Effector memory CD4-positive, alpha-beta T cell (primary cell): ENCODE results near the gene ATXN10.

ENCODE experiments used
- DNase-seq, 3 donors: peaks; one replicate each; pipeline ENCODE4 v3.0.0-alpha.2; 2020
- H3K27ac ChIP-seq: 2 replicates; pipeline ENCODE4 v1.7.0; 2013; ENCODE audit warnings: mild to moderate bottlenecking, low read length, moderate library complexity; ENCODE audit not compliant: insufficient read depth, poor library complexity, severe bottlenecking
- H3K27me3 ChIP-seq: replicated peaks from 2 replicates; pipeline ENCODE4 v1.7.0; 2013; ENCODE audit warnings: mild to moderate bottlenecking, low read length; ENCODE audit not compliant: insufficient read depth, control insufficient read depth, poor library complexity, severe bottlenecking
- H3K36me3 ChIP-seq: 2 replicates; pipeline ENCODE4 v1.7.0; 2013; ENCODE audit warnings: mild to moderate bottlenecking, low read length, moderate library complexity; ENCODE audit not compliant: control insufficient read depth, insufficient read depth
- H3K4me1 ChIP-seq: 2 replicates; pipeline ENCODE4 v1.7.0; 2013; ENCODE audit warnings: low read length, mild to moderate bottlenecking; ENCODE audit not compliant: control insufficient read depth, insufficient read depth, poor library complexity, severe bottlenecking
- H3K4me3 ChIP-seq: 2 replicates; pipeline ENCODE4 v1.7.0; 2013; ENCODE audit warnings: low read length, low read depth, mild to moderate bottlenecking; ENCODE audit not compliant: insufficient read depth, poor library complexity, severe bottlenecking
- H3K9me3 ChIP-seq: 2 replicates; pipeline ENCODE4 v1.7.0; 2013; ENCODE audit warnings: mild to moderate bottlenecking, low read length, moderate library complexity; ENCODE audit not compliant: control insufficient read depth

The ATXN10 gene

DNA sequence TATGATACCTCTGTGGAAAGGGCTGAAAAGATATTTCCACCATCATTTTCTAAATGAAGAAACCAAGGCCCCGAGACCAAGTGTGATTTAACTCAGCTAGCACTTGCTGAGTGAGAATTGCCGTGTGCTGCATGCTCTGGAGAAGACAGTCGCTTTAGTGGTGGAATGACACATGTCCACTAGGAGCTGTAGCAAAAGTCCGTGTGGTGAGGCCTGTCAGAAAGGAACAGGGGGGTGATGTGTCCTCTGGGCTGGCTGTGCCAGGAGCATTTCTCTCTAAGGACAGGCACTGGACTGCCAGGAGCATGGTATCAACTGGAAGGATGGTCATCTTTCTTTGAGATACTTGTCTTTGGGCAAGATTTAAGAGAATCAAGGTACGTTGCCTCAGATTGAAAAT lies 72.8 kb downstream of the ATXN10 start:
- H3K27ac ChIP-seq: no peak overlapping the region
- H3K36me3 ChIP-seq: peaks cover 33% of the 10 kb centered on the region
- no peak overlapping the region for H3K4me3 ChIP-seq
- no peak for DNase-seq
- no peaks in the 10 kb centered on the region for H3K4me1 ChIP-seq
- H3K27me3 ChIP-seq: no peaks in the 10 kb centered on the region
- no peaks in the 10 kb centered on the region for H3K9me3 ChIP-seq

DNA sequence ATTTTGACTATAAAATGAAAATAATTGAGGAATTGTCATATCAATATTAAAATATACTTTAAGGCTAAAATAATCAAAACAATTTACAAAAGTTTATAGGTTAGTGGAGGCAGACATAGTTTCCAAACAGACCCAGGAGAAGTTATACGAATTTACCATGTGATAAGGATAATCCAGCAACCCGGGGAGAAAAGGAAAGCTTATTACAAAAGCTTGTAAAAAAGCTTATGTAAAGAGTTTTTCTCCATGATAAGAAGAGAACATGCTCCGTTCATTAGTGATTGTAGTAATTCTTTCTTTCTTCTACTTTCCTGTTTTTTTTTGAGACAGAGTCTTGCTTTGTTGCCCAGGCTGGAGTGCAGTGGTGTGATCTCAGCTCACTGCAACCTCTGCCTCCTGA lies 79.0 kb downstream of the ATXN10 start:
- Histone ChIP-seq H3K4me1 (no peaks in the 10 kb centered on the region), H3K27ac (no peak overlapping the region), H3K4me3 (no peak overlapping the region), H3K36me3 (no peaks in the 10 kb centered on the region), H3K9me3 (no peaks in the 10 kb centered on the region), H3K27me3 (no peaks in the 10 kb centered on the region)
- DNase-seq: no peak

DNA sequence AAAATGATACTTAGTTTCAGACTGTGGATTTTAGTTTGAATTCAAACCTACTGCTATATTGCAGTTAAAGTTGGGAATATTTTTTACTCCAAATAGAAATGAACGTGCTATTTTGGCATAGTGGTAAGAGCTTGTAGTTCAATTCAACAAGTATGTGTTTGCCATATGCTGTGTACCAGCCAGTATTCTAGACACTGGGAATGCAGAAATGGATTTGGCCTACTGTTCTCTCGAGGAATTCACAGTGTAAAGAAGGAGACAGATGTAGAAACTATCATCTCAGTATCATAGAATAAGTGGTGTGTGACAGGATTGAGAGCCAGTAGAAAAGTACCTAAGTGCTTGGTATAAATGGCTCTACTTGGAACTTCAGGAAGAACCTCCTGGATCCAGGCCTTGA lies 80.4 kb downstream of the ATXN10 start:
- Histone ChIP-seq H3K36me3 (no peaks in the 10 kb centered on the region), H3K27ac (no peak overlapping the region), H3K4me1 (no peaks in the 10 kb centered on the region), H3K9me3 (no peaks in the 10 kb centered on the region), H3K4me3 (no peak overlapping the region), H3K27me3 (no peaks in the 10 kb centered on the region)
- DNase-seq: no peak

DNA sequence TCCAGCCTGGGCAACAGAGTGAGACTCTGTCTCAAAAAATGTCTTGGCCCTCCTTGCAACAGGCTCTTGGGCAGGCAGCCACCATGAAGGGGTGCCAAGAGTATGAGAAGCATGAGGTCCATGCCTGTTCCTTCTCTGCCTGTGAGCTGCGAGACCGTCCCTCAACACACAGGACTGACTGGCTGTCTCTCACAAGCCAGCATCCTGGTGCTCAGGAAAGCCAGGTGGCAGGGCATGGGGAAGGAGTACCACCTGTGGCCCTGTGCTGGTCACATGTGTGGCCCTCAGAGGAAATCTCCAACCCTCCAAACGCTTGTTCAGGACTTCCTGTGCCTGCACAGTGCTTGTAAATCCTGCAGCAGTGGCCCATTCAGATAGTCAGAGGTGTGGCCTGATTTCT lies 83.2 kb downstream of the ATXN10 start:
- DNase-seq: no peak
- H3K9me3 ChIP-seq: no peaks in the 10 kb centered on the region
- no peaks in the 10 kb centered on the region for H3K36me3 ChIP-seq
- H3K4me1 ChIP-seq: no peaks in the 10 kb centered on the region
- H3K27me3 ChIP-seq: no peaks in the 10 kb centered on the region
- H3K4me3 ChIP-seq: no peak overlapping the region
- H3K27ac ChIP-seq: no peak overlapping the region

DNA sequence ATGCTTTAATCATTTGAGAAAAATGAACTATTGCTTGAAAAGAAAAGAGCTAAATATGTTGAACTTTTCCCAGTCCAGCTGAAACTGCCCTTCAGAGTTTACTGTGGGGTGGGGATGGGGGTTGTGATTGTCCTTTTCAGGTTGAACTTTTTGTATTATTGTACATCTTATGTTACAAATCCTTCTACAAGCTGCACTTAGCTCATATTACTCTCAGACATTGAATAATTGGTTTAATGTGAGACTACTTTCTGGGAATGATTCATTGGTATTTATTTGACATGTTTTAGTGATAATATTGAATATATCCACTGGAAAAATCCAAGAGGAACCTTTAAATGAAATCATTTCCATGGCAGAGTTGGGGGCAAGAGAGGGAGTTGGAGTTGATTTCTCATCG lies 84.9 kb downstream of the ATXN10 start:
- Histone ChIP-seq H3K9me3 (no peaks in the 10 kb centered on the region), H3K27me3 (no peaks in the 10 kb centered on the region), H3K4me1 (no peaks in the 10 kb centered on the region), H3K4me3 (no peak overlapping the region), H3K27ac (no peak overlapping the region), H3K36me3 (no peaks in the 10 kb centered on the region)
- no peak for DNase-seq

DNA sequence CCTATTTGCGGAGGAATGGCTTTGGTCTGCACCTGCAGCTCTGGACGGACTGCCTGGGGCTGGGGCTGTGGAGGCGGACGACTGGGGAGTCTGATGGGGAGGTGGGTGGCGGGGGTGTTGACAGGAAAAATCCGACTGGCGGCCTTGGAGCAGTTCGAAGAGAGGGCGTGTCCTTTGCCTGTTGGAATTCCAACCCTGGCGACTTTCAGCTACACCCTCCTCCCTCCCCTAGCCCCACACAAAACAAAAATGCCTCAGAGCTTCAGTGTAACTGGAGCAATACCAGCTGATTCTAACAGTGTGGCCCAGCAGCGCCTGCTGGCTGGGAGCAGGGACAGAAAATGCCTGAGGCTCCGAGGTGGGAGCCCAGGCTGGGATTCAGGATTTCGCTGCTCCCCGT lies 85.4 kb downstream of the ATXN10 start:
- Histone ChIP-seq H3K27me3 (no peaks in the 10 kb centered on the region), H3K9me3 (no peaks in the 10 kb centered on the region), H3K4me3 (no peak overlapping the region), H3K36me3 (no peaks in the 10 kb centered on the region), H3K27ac (no peak overlapping the region), H3K4me1 (no peaks in the 10 kb centered on the region)
- DNase-seq: no peak

DNA sequence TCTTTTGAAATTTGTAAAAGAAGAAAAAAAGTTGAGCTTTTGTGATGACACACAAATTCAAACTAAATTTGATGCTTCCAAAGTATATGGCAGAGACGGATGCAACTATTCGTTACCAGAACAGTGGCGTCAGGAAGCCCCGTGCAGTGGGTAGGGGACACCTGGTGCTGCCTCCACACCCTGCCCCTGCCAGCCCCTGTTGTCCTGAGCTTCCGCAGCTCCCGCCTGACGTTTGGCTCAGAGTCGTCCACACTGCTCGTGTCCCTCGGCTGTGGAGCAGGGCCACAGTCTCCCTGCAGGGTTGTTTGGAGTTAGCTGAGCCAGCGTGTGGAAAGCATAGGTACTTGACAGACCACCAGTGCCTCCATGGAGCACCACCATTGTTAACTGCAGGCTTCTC lies 86.3 kb downstream of the ATXN10 start:
- no peaks in the 10 kb centered on the region for H3K27me3 ChIP-seq
- H3K4me3 ChIP-seq: no peak overlapping the region
- no peaks in the 10 kb centered on the region for H3K9me3 ChIP-seq
- H3K4me1 ChIP-seq: no peaks in the 10 kb centered on the region
- no peaks in the 10 kb centered on the region for H3K36me3 ChIP-seq
- DNase-seq: no peak
- H3K27ac ChIP-seq: no peak overlapping the region

DNA sequence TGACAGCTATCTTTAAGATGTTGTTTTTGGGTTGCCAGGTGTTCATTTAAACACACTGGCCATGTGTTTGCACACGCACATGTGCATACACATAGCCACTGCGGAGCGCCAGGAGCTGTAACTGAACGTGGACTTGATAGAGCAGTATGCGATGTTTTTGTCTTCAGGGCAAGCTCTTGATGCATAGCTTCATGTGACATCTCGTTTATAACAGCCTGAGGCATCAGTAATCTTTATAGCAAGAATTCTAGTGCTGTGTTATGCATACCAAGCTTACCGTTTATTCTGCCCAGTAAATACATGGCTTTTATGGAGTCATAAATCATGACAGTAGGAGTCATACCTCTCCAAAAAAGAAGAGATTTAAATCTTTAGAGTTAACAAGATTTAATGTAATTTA lies 87.0 kb downstream of the ATXN10 start:
- DNase-seq: no peak
- Histone ChIP-seq H3K9me3 (no peaks in the 10 kb centered on the region), H3K36me3 (peaks cover 1% of the 10 kb centered on the region), H3K27me3 (no peaks in the 10 kb centered on the region), H3K4me1 (no peaks in the 10 kb centered on the region), H3K27ac (no peak overlapping the region), H3K4me3 (no peak overlapping the region)

DNA sequence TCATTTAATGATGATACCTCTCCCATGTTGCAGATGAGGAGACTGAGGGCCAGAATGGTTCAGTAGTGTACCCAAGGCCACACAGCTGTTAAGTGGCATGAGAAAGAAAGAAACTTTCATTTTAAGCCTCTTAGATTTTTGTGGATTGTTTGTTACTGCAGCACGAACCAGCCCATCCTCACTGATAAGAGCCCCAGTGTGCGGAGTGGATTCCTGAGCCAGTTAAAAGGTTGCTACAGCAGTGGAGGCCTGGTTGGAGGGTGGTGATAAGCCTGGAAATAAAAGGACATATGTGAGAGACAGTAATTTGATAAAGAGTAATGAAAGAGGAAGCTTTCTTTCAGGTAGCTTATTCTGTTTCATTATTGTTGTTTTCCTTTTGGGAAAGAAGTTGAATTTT lies 89.0 kb downstream of the ATXN10 start:
- no peak for DNase-seq
- H3K27me3 ChIP-seq: no peaks in the 10 kb centered on the region
- no peaks in the 10 kb centered on the region for H3K4me1 ChIP-seq
- H3K4me3 ChIP-seq: no peak overlapping the region
- H3K27ac ChIP-seq: no peak overlapping the region
- no peaks in the 10 kb centered on the region for H3K9me3 ChIP-seq
- H3K36me3 ChIP-seq: peaks cover 5% of the 10 kb centered on the region

DNA sequence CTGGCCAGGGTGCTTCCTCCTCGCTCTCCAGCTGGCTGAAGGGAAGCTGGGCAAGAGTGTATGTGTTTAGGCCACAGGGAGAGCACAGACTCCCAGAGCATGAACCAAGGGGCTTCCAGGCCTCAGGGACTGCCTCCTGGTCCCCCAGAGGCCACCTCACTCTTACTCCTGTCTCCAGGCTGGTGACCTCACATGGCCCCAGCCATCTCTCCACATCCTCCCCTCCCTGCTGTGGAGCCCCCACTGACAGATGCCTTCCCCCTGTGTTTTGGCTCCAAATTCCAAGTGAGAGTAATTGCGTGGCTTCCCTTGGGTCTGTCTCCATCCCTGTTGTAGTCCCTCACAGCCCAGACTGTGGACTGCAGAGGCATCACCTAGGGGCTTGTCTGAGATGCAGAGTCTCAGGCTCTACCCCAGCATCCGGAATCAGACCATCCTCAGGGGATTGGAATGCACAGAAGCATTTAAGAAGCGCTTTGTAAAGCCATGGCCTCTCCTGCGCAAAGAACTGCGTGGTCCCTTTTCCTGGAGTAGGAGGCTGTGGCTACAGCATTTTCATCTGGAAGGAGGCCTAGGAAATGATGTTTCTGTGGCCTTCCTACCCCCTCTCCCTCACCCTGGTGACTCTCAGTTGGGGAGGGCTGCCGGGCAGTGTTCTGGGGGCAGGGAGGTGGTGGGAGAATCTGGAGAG lies 91.1 kb downstream of the ATXN10 start:
- Histone ChIP-seq H3K4me3 (no peak overlapping the region), H3K4me1 (no peaks in the 10 kb centered on the region), H3K27me3 (no peaks in the 10 kb centered on the region), H3K27ac (no peak overlapping the region), H3K36me3 (peaks cover 5% of the 10 kb centered on the region), H3K9me3 (no peaks in the 10 kb centered on the region)
- DNase-seq: no peak
